ENCODE data around the gene RRBP1.

Gene RRBP1

GRCh38 chr20:17589161-17589834 is 92.7 kb downstream of the RRBP1 start:
- no peak for TF ChIP-seq TAF1 (IDR thresholded peaks at IDR 0.05; ENCODE audit: borderline replicate concordance, insufficient read depth, low read length)
- TF ChIP-seq SIN3A (IDR thresholded peaks at IDR 0.05; ENCODE audit: borderline replicate concordance, insufficient read depth, low read length) = no peak
- no peak for TF ChIP-seq FOXP2 (optimal IDR thresholded peaks at IDR 0.05; ENCODE audit: borderline replicate concordance, extremely low read depth, extremely low read length, insufficient read depth)
- no peak for TF ChIP-seq REST (IDR thresholded peaks at IDR 0.05; ENCODE audit: insufficient read depth in 1 of 2, low read depth in 2 of 2, low read length in 2 of 2)
- TF ChIP-seq POLR2AphosphoS5 (IDR thresholded peaks at IDR 0.05; ENCODE audit: low read depth, low read length) = no peak

GRCh38 chr20:17587824-17588223 is 94.2 kb downstream of the RRBP1 start:
- no peak for TF ChIP-seq POLR2AphosphoS5 (IDR thresholded peaks at IDR 0.05; ENCODE audit: low read depth, low read length)
- TF ChIP-seq FOXP2 (optimal IDR thresholded peaks at IDR 0.05; ENCODE audit: borderline replicate concordance, extremely low read depth, extremely low read length, insufficient read depth) = no peak
- no peak for TF ChIP-seq TAF1 (IDR thresholded peaks at IDR 0.05; ENCODE audit: borderline replicate concordance, insufficient read depth, low read length)
- TF ChIP-seq REST (IDR thresholded peaks at IDR 0.05; ENCODE audit: insufficient read depth in 1 of 2, low read depth in 2 of 2, low read length in 2 of 2) = no peak
- TF ChIP-seq SIN3A (IDR thresholded peaks at IDR 0.05; ENCODE audit: borderline replicate concordance, insufficient read depth, low read length) = no peak

- TF ChIP-seq SIN3A (IDR thresholded peaks at IDR 0.05; ENCODE audit: borderline replicate concordance, insufficient read depth, low read length) = no peak
- TF ChIP-seq REST (IDR thresholded peaks at IDR 0.05; ENCODE audit: insufficient read depth in 1 of 2, low read depth in 2 of 2, low read length in 2 of 2) = no peak
- TF ChIP-seq FOXP2 (optimal IDR thresholded peaks at IDR 0.05; ENCODE audit: borderline replicate concordance, extremely low read depth, extremely low read length, insufficient read depth) = no peak
- TF ChIP-seq POLR2AphosphoS5 (IDR thresholded peaks at IDR 0.05; ENCODE audit: low read depth, low read length) = no peak
- no peak for TF ChIP-seq TAF1 (IDR thresholded peaks at IDR 0.05; ENCODE audit: borderline replicate concordance, insufficient read depth, low read length)
Measured at GRCh38 chr20:17587148-17587547, 94.9 kb downstream of the RRBP1 start.

GRCh38 chr20:17586250-17586649 is 95.8 kb downstream of the RRBP1 start:
- no peak for TF ChIP-seq FOXP2 (optimal IDR thresholded peaks at IDR 0.05; ENCODE audit: borderline replicate concordance, extremely low read depth, extremely low read length, insufficient read depth)
- TF ChIP-seq POLR2AphosphoS5 (IDR thresholded peaks at IDR 0.05; ENCODE audit: low read depth, low read length) = no peak
- no peak for TF ChIP-seq SIN3A (IDR thresholded peaks at IDR 0.05; ENCODE audit: borderline replicate concordance, insufficient read depth, low read length)
- TF ChIP-seq REST (IDR thresholded peaks at IDR 0.05; ENCODE audit: insufficient read depth in 1 of 2, low read depth in 2 of 2, low read length in 2 of 2) = no peak
- no peak for TF ChIP-seq TAF1 (IDR thresholded peaks at IDR 0.05; ENCODE audit: borderline replicate concordance, insufficient read depth, low read length)
